Loucy (cell line): ENCODE results near the gene CEP164.

Experiments used
- H2AFZ ChIP-seq: fragments of 200-600 bp; sonication (generic); 2 replicates; pipeline ENCODE4 v1.6.0; 2016; ENCODE audit warnings: antibody characterized with exemption, mild to moderate bottlenecking, low read length, moderate library complexity
- H3F3A ChIP-seq: fragments of 200-600 bp; 2 replicates; pipeline ENCODE4 v1.6.0; 2016; ENCODE audit warnings: antibody characterized with exemption, low read depth, mild to moderate bottlenecking
- H3K27me3 ChIP-seq: fragments of 200-600 bp; sonication (generic); 2 replicates; pipeline ENCODE4 v1.6.1; 2014; ENCODE audit warnings: low read length, mild to moderate bottlenecking; ENCODE audit not compliant: insufficient read depth, poor library complexity, severe bottlenecking
- H3K36me3 ChIP-seq: fragments of 200-600 bp; sonication (generic); 2 replicates; pipeline ENCODE4 v1.6.1; 2016; ENCODE audit warnings: low read length; ENCODE audit not compliant: insufficient read depth
- H3K4me1 ChIP-seq: fragments of 200-600 bp; sonication (generic); 2 replicates; pipeline ENCODE4 v1.5.1; 2014; ENCODE audit warnings: low read length, mild to moderate bottlenecking; ENCODE audit not compliant: insufficient read depth, poor library complexity, severe bottlenecking
- H3K4me2 ChIP-seq: fragments of 200-600 bp; sonication (generic); 2 replicates; pipeline ENCODE4 v1.6.0; 2014; ENCODE audit warnings: antibody characterized with exemption, low read length, low read depth, mild to moderate bottlenecking; ENCODE audit not compliant: poor library complexity, severe bottlenecking
- H3K4me3 ChIP-seq: fragments of 200-600 bp; sonication (generic); 2 replicates; pipeline ENCODE4 v1.5.1; 2014; ENCODE audit warnings: low read length, mild to moderate bottlenecking, mixed read lengths; ENCODE audit not compliant: poor library complexity, severe bottlenecking
- H3K79me2 ChIP-seq: fragments of 200-600 bp; sonication (generic); 2 replicates; pipeline ENCODE4 v1.6.1; 2014; ENCODE audit warnings: low read length; ENCODE audit not compliant: insufficient read depth
- H3K9ac ChIP-seq: fragments of 200-600 bp; sonication (generic); 2 replicates; pipeline ENCODE4 v1.6.0; 2014; ENCODE audit warnings: mild to moderate bottlenecking, low read depth, low read length, moderate library complexity; ENCODE audit not compliant: poor library complexity, severe bottlenecking
- H3K9me2 ChIP-seq: fragments of 200-600 bp; sonication (generic); replicated peaks from 2 replicates; pipeline ENCODE4 v1.6.1; 2016; ENCODE audit warnings: low read depth, low read length, mixed read lengths
- H3K9me3 ChIP-seq: fragments of 200-600 bp; sonication (generic); 2 replicates; pipeline ENCODE4 v1.6.1; 2014; ENCODE audit warnings: mild to moderate bottlenecking, antibody characterized with exemption, low read length, low read depth; ENCODE audit not compliant: insufficient read depth
- H4K20me1 ChIP-seq: fragments of 200-600 bp; sonication (generic); 2 replicates; pipeline ENCODE4 v1.6.0; 2014; ENCODE audit warnings: antibody characterized with exemption, low read length, mild to moderate bottlenecking; ENCODE audit not compliant: insufficient read depth, poor library complexity, severe bottlenecking
- CTCF ChIP-seq: fragments of 200-600 bp; sonication (generic); conservative IDR thresholded peaks from 2 replicates; pipeline ENCODE4 v1.5.1; 2014; ENCODE audit warnings: mild to moderate bottlenecking, antibody characterized with exemption, low read length
- EZH2phosphoT487 ChIP-seq: fragments of 200-600 bp; IDR thresholded peaks from 2 replicates; pipeline ENCODE4 v1.6.1; 2018; ENCODE audit warnings: antibody characterized with exemption, mild to moderate bottlenecking, moderate library complexity, borderline replicate concordance

Gene CEP164

DNA sequence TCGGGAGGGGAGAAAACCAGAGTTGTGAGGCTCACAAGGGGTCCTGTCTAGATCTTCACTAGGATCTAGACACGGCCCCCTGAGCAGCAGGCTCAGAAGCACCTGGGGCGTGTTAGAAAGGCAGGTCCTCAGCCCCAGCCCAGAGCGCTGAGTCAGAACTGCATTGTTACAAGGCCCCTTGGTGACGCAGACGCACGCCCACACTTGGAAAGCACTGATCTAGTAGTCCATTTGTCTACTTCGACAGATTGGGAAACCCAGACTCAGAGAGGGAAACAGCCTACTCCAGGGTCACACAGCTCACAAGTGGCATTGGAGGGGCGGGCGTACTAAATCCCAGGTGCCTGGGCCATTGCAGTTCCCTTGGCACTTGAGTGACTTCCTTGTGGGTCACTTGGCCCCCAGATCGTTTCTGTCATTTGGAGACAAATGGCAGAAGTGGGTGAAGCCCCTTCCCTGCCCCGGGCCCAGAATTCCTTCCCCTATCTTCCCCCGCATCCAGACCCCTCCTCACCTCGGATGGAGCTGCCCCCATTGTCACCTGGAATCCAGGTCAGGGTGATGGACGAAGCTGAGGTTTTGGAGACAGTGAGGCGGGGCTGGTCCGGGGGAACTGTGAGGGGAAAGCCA lies 110.8 kb downstream of the CEP164 start:
- Histone ChIP-seq H3K4me1 (no peaks in the 10 kb centered on the region), H2AFZ (no peak overlapping the region), H3K36me3 (no peaks in the 10 kb centered on the region), H3K9ac (no peak overlapping the region), H3K27me3 (no peaks in the 10 kb centered on the region), H3K9me2 (no peaks in the 10 kb centered on the region), H4K20me1 (no peaks in the 10 kb centered on the region), H3K4me3 (no peak overlapping the region), H3K79me2 (no peaks in the 10 kb centered on the region), H3K4me2 (no peak overlapping the region), H3K9me3 (no peaks in the 10 kb centered on the region), H3F3A (no peaks in the 10 kb centered on the region)
- TF ChIP-seq EZH2phosphoT487 (no peak), CTCF (no peak)

- H3K4me2 ChIP-seq, result no peak overlapping the region
- no peak overlapping the region for H3K9ac ChIP-seq
- H3K9me3 ChIP-seq, result no peaks in the 10 kb centered on the region
- no peak overlapping the region for H3K4me3 ChIP-seq
- no peaks in the 10 kb centered on the region for H3K79me2 ChIP-seq
- no peaks in the 10 kb centered on the region for H3F3A ChIP-seq
- H3K36me3 ChIP-seq, result no peaks in the 10 kb centered on the region
- H3K27me3 ChIP-seq, result no peaks in the 10 kb centered on the region
- no peaks in the 10 kb centered on the region for H4K20me1 ChIP-seq
- H3K9me2 ChIP-seq, result no peaks in the 10 kb centered on the region
- H3K4me1 ChIP-seq, result no peaks in the 10 kb centered on the region
- TF ChIP-seq EZH2phosphoT487 (no peak), CTCF (no peak)
- no peak overlapping the region for H2AFZ ChIP-seq
Measured at GRCh38 chr11:117439256-117439655, 111.6 kb downstream of the CEP164 start.

- no peaks in the 10 kb centered on the region for H3K27me3 ChIP-seq
- no peaks in the 10 kb centered on the region for H4K20me1 ChIP-seq
- TF ChIP-seq CTCF, result no peak
- TF ChIP-seq EZH2phosphoT487, result no peak
- H3K9me3 ChIP-seq, result no peaks in the 10 kb centered on the region
- no peak overlapping the region for H2AFZ ChIP-seq
- H3K79me2 ChIP-seq, result no peaks in the 10 kb centered on the region
- H3K4me1 ChIP-seq, result no peaks in the 10 kb centered on the region
- no peaks in the 10 kb centered on the region for H3F3A ChIP-seq
- H3K9ac ChIP-seq, result no peak overlapping the region
- no peaks in the 10 kb centered on the region for H3K9me2 ChIP-seq
- H3K4me3 ChIP-seq, result no peak overlapping the region
- H3K4me2 ChIP-seq, result no peak overlapping the region
- no peaks in the 10 kb centered on the region for H3K36me3 ChIP-seq
Measured at GRCh38 chr11:117440258-117440657, 112.6 kb downstream of the CEP164 start.
